Measurements from ENCODE around the gene CAMK2A. TPM values are rescaled to one million over a fixed set of nuclear protein-coding genes. Genes with fewer than 3 reads are reported as not detected.

The CAMK2A gene
- total and polyA plus RNA-seq, 5 experiments from 2014 or later, result not detected

GRCh38 chr5:150183436-150183835 is 106.1 kb downstream of the CAMK2A start:
- Mint-ChIP-seq H3K4me3 (no peak overlapping the region), H3K4me1 (no peaks in the 10 kb centered on the region), H3K36me3 (no peaks in the 10 kb centered on the region), H3K27ac (no peak overlapping the region), H3K27me3 (peaks cover 3 to 13% (median 8%) of the 10 kb centered on the region in 5 donors), H3K9me3 (no peaks in the 10 kb centered on the region)
- POLR2A ChIA-PET, result no interaction called here
- ATAC-seq, result no peak
- no peak for DNase-seq

- Mint-ChIP-seq H3K27ac (no peak overlapping the region), H3K4me3 (no peak overlapping the region), H3K4me1 (no peaks in the 10 kb centered on the region), H3K36me3 (no peaks in the 10 kb centered on the region), H3K27me3 (peaks cover 3 to 12% (median 6%) of the 10 kb centered on the region in 5 donors), H3K9me3 (no peaks in the 10 kb centered on the region)
- POLR2A ChIA-PET, result no interaction called here
- ATAC-seq (no peak), DNase-seq (no peak)
Measured at GRCh38 chr5:150182774-150183173, 106.8 kb downstream of the CAMK2A start.

- DNase-seq (no peak), ATAC-seq (no peak)
- peak overlapping the region in 1 of 10 donors; percentile 71 for H3K27ac Mint-ChIP-seq
- H3K36me3 Mint-ChIP-seq, result no peaks in the 10 kb centered on the region
- no peaks in the 10 kb centered on the region for H3K4me1 Mint-ChIP-seq
- no peaks in the 10 kb centered on the region for H3K9me3 Mint-ChIP-seq
- peaks cover 0 to 13% (median 0%) of the 10 kb centered on the region in 5 donors for H3K27me3 Mint-ChIP-seq
- POLR2A ChIA-PET, result no interaction called here
- H3K4me3 Mint-ChIP-seq, result no peak overlapping the region
Measured at GRCh38 chr5:150181766-150182545, 107.6 kb downstream of the CAMK2A start.

GRCh38 chr5:150181027-150181426 is 108.5 kb downstream of the CAMK2A start:
- Mint-ChIP-seq H3K9me3 (no peaks in the 10 kb centered on the region), H3K36me3 (no peaks in the 10 kb centered on the region), H3K4me3 (no peak overlapping the region), H3K27ac (peak overlapping the region in 1 of 10 donors; percentile 12), H3K4me1 (no peaks in the 10 kb centered on the region), H3K27me3 (peaks cover 0 to 13% (median under 1%) of the 10 kb centered on the region in 5 donors)
- POLR2A ChIA-PET, result no interaction called here
- ATAC-seq, result no peak
- DNase-seq, result no peak

GRCh38 chr5:150180241-150181026 is 109.1 kb downstream of the CAMK2A start:
- Mint-ChIP-seq H3K27ac (peak overlapping the region in 2 of 10 donors; percentile 12 to 58), H3K9me3 (no peaks in the 10 kb centered on the region), H3K4me3 (no peak overlapping the region), H3K4me1 (no peaks in the 10 kb centered on the region), H3K27me3 (peaks cover 0 to 13% (median 4%) of the 10 kb centered on the region in 5 donors), H3K36me3 (no peaks in the 10 kb centered on the region)
- no peak for DNase-seq
- no peak for ATAC-seq
- POLR2A ChIA-PET, result no interaction called here

- Mint-ChIP-seq H3K27me3 (peaks cover 0 to 15% (median 4%) of the 10 kb centered on the region in 5 donors), H3K36me3 (no peaks in the 10 kb centered on the region), H3K4me3 (no peak overlapping the region), H3K27ac (no peak overlapping the region), H3K4me1 (no peaks in the 10 kb centered on the region), H3K9me3 (no peaks in the 10 kb centered on the region)
- ATAC-seq (no peak), DNase-seq (no peak)
- POLR2A ChIA-PET, result no interaction called here
Measured at GRCh38 chr5:150179019-150179620, 110.5 kb downstream of the CAMK2A start.

GRCh38 chr5:150178262-150178661 is 111.3 kb downstream of the CAMK2A start:
- H3K4me3 Mint-ChIP-seq, result no peak overlapping the region
- DNase-seq (no peak), ATAC-seq (no peak)
- H3K27me3 Mint-ChIP-seq, result peaks cover 3 to 19% (median 11%) of the 10 kb centered on the region in 5 donors
- no peak overlapping the region for H3K27ac Mint-ChIP-seq
- H3K36me3 Mint-ChIP-seq, result no peaks in the 10 kb centered on the region
- POLR2A ChIA-PET, result no interaction called here
- H3K4me1 Mint-ChIP-seq, result no peaks in the 10 kb centered on the region
- no peaks in the 10 kb centered on the region for H3K9me3 Mint-ChIP-seq

- ATAC-seq (no peak), DNase-seq (no peak)
- Mint-ChIP-seq H3K36me3 (no peaks in the 10 kb centered on the region), H3K9me3 (no peaks in the 10 kb centered on the region), H3K4me1 (no peaks in the 10 kb centered on the region), H3K4me3 (no peak overlapping the region), H3K27me3 (peaks cover 3 to 24% (median 14%) of the 10 kb centered on the region in 5 donors), H3K27ac (no peak overlapping the region)
- POLR2A ChIA-PET, result no interaction called here
Measured at GRCh38 chr5:150177721-150178120, 111.9 kb downstream of the CAMK2A start.

- DNase-seq (no peak), ATAC-seq (no peak)
- H3K27me3 Mint-ChIP-seq, result peaks cover 6 to 33% (median 19%) of the 10 kb centered on the region in 5 donors
- no peaks in the 10 kb centered on the region for H3K4me1 Mint-ChIP-seq
- POLR2A ChIA-PET, result no interaction called here
- H3K4me3 Mint-ChIP-seq, result no peak overlapping the region
- peak overlapping the region in 1 of 10 donors; percentile 61 for H3K27ac Mint-ChIP-seq
- no peaks in the 10 kb centered on the region for H3K9me3 Mint-ChIP-seq
- no peaks in the 10 kb centered on the region for H3K36me3 Mint-ChIP-seq
Measured at GRCh38 chr5:150176745-150177477, 112.7 kb downstream of the CAMK2A start.

GRCh38 chr5:150175536-150175935 is 114.0 kb downstream of the CAMK2A start:
- H3K27ac Mint-ChIP-seq, result no peak overlapping the region
- no peaks in the 10 kb centered on the region for H3K36me3 Mint-ChIP-seq
- H3K4me1 Mint-ChIP-seq, result no peaks in the 10 kb centered on the region
- H3K4me3 Mint-ChIP-seq, result no peak overlapping the region
- H3K9me3 Mint-ChIP-seq, result no peaks in the 10 kb centered on the region
- ATAC-seq (no peak), DNase-seq (no peak)
- POLR2A ChIA-PET, result no interaction called here
- peaks cover 9 to 45% (median 26%) of the 10 kb centered on the region in 5 donors for H3K27me3 Mint-ChIP-seq

- H3K36me3 Mint-ChIP-seq, result no peaks in the 10 kb centered on the region
- H3K4me1 Mint-ChIP-seq, result no peaks in the 10 kb centered on the region
- peaks cover 12 to 50% (median 28%) of the 10 kb centered on the region in 5 donors for H3K27me3 Mint-ChIP-seq
- H3K4me3 Mint-ChIP-seq, result no peak overlapping the region
- no peak overlapping the region for H3K27ac Mint-ChIP-seq
- DNase-seq, result no peak
- POLR2A ChIA-PET, result no interaction called here
- H3K9me3 Mint-ChIP-seq, result no peaks in the 10 kb centered on the region
- no peak for ATAC-seq
Measured at GRCh38 chr5:150175076-150175475, 114.5 kb downstream of the CAMK2A start.

- ATAC-seq (no peak), DNase-seq (no peak)
- Mint-ChIP-seq H3K27ac (peak overlapping the region in 1 of 10 donors; percentile 19), H3K9me3 (no peaks in the 10 kb centered on the region), H3K27me3 (peaks cover 14 to 58% (median 34%) of the 10 kb centered on the region in 5 donors), H3K4me1 (no peaks in the 10 kb centered on the region), H3K4me3 (no peak overlapping the region), H3K36me3 (no peaks in the 10 kb centered on the region)
- POLR2A ChIA-PET, result no interaction called here
Measured at GRCh38 chr5:150174285-150174684, 115.3 kb downstream of the CAMK2A start.

Measured in naive thymus-derived CD8-positive, alpha-beta T cell (primary cell).